GM18499 (cell line): Measurements from ENCODE around the gene RTKN.

ENCODE experiments used
- ATAC-seq: cut with Tn5 transposase; IDR thresholded peaks from one replicate; pipeline ENCODE4 v1.9.1; 2021; ENCODE audit warnings: moderate number of reproducible peaks; ENCODE audit not compliant: insufficient read depth, unreplicated experiment

Gene RTKN

GRCh38 chr2:74390606-74391005 is 51.1 kb downstream of the RTKN start:
- no peak for ATAC-seq

DNA sequence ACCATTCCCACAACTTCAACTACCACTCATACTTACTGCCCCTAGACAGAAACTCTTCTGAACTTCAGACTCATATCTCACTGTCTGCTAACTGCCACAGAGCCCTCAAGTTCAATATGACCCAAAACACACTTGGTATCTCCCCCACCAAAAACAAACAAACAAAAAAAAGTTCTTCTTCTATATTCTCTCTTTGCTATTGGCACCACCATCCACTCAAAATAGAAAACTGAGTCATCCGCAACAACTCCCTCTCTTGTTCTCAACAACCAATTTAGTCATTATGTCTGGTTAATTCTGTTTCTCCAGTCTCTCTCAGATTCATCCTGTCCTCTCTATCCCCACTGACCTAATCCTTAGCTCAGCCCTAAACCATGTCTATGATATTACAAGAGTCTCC is 54.4 kb downstream of the RTKN start:
- ATAC-seq, result no peak

GRCh38 chr2:74385396-74385795 is 56.3 kb downstream of the RTKN start:
- no peak for ATAC-seq

GRCh38 chr2:74384051-74384450 is 57.7 kb downstream of the RTKN start:
- ATAC-seq, result no peak

DNA sequence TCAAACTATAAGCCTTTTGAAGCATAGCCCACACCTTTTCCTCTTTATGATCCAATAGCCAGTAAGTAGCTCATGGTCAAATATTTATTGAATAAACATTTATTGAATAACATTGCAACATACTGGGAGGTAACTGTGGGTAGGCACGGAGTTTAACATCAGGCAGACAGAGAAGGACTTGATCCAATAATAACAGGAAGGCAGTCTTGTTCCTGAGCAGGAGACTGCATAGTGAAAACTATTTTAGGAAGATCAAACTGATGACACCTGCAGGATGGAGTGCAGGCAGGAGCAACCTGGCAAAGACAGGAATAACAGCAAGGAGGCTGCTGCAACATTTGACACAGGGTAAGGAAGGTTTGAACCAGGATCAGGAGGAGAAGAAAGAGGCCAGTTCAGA is 58.5 kb downstream of the RTKN start:
- no peak for ATAC-seq

DNA sequence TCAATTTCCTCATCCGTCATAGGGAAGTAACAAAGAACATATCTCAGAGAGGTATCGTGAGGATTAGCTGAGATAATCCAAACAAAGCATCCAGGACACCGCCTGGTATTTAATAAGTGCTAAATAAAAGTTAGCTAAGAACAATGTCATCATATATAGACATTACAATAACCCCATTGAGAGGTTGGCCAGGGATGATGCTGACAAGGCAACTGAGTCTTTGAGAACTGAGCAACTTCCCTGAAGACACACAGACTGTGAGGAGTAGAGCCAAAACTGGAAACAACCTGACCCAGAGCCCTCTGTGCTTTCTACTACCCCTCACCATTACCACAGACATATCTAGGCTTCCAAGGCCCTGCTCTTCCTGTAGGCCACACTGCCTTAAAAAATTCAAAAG is 60.0 kb downstream of the RTKN start:
- no peak for ATAC-seq

- no peak for ATAC-seq
These were observed 61.6 kb downstream of the RTKN start, which contains the start of gene DCTN1 for GRCh38 chr2:74379851-74380789. Gene DCTN1 (minus strand): TSS chr2:74380311. CDS start chr2:74380037, 274 bp downstream.

DNA sequence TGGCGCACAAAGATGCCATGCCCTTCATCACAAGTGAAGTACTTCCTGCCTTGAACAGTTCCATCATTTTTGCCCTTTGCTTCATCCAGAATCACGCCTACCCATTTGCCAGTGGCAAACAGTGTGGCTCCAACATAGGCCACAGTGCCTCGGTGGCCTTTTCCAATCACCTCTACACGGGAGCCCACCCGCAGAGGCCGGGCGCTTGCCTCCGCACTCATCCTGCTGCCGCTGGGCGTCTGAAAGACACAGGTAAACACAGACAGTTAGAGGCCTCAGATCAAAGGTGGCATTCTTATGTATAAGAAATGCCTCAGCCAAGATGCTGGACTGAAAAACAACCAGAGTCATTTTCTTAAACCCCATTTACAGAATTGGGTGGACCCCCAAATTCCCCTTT is 63.7 kb downstream of the RTKN start:
- ATAC-seq, result no peak

DNA sequence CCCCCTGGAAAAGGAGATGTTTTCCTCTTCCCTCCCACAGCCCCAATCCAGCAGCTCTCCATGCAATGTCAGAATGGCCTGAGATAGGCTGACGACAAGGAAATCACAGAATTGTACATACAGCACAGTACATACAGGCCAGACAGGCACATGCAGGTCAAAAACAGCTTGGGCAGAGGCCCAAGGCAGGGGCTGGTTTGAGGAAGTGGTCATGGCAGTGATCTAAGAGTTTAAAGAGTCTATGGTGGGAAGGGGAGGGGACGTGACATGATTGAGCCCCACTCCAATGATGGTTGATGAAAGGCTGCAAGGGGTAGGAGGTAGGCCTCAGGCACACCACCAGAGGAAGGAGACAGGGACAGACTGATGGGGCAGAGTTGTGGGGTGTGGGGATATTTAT is 65.9 kb downstream of the RTKN start:
- ATAC-seq, result no peak
